ENCODE results near the gene C1QTNF9. TPM values are rescaled to one million over a fixed set of nuclear protein-coding genes. Genes with fewer than 3 reads are reported as not detected.

C1QTNF9 gene
- total and polyA plus RNA-seq, 2 of the 4 experiments (the other 2 are of a cell fraction), result 0.18 to 0.21 TPM

- H3K9me1 ChIP-seq (ENCODE audit: insufficient read depth, low read length), result peaks cover 14% of the 10 kb centered on the region; the same call in 1 of the 2 replicates
- peaks cover 30 to 63% of the 10 kb centered on the region in 2 experiments; a peak in 3 of 4 replicates for H3K79me1 ChIP-seq (ENCODE audit: low read depth in 1 of 2, low read length in 2 of 2)
- 0 out of 2 replicates have a peak, but pooled peaks cover 2% of the 10 kb centered on the region for H4K20me1 ChIP-seq (ENCODE audit: insufficient read depth, low read length)
- 0 out of 3 replicates have a peak overlapping the region, but pooled peaks have one; percentile 87 for H2BK15ac ChIP-seq (ENCODE audit: low read depth, low read length)
- H3K27me3 ChIP-seq (ENCODE audit: control insufficient read depth, insufficient read depth, low read length), result no peaks in the 10 kb centered on the region
- H2AK9ac ChIP-seq (replicated peaks; ENCODE audit: low read depth, low read length, poor library complexity), result no peak overlapping the region
- H3K4me2 ChIP-seq (ENCODE audit: low read depth, low read length), result peak overlapping the region; percentile 99
- H3K23ac ChIP-seq (ENCODE audit: low read depth, low read length), result peak overlapping the region; percentile 98
- no peak overlapping the region; the same call in 1 of the 2 replicates for H3K27ac ChIP-seq (ENCODE audit: insufficient read depth, low read length)
- H3K4me1 ChIP-seq (ENCODE audit: control insufficient read depth, insufficient read depth, low read length), result peaks cover 18% of the 10 kb centered on the region
- dilution Hi-C loops (cut with HindIII; ENCODE audit: low sequenced_read_pairs, unreplicated experiment) (no loop called here), in situ Hi-C loops (cut with MboI; ENCODE audit: low sequenced_read_pairs) (no loop called here), intact Hi-C loops (cut with micrococcal nuclease) (no loop called here)
- H2AK5ac ChIP-seq (ENCODE audit: low read depth, low read length), result no peak overlapping the region
- no CpG with 5 or more reads among the region's 1 CpG for WGBS, 2 experiments (ENCODE audit: extremely low coverage in 2 of 2, insufficient read length in 1 of 2)
- BruUV-seq (replicated peaks), result no TSS peak
- ATAC-seq (ENCODE audit: low read depth) (no peak), DNase-seq (no peak)
- peak overlapping the region; percentile 45; the same call in 1 of the 2 replicates for H3K9ac ChIP-seq (ENCODE audit: low read depth, low read length)
- TF ChIP-seq MXI1 (IDR thresholded peaks at IDR 0.05; ENCODE audit: borderline replicate concordance, low read depth, low read length) (no peak), SMC3 (IDR thresholded peaks at IDR 0.05; ENCODE audit: low read depth, low read length) (no peak), MAFK (IDR thresholded peaks at IDR 0.05; ENCODE audit: low read depth, low read length) (no peak), CHD1 (IDR thresholded peaks at IDR 0.05; ENCODE audit: low read depth, low read length) (no peak), CTCF (conservative IDR thresholded peaks at IDR 0.05; ENCODE audit: low read depth, low read length) (no peak), MAZ (IDR thresholded peaks at IDR 0.05; ENCODE audit: borderline replicate concordance, low read depth, low read length) (no peak), NFE2L2 (IDR thresholded peaks at IDR 0.05; ENCODE audit: low read depth, low read length) (no peak), BHLHE40 (IDR thresholded peaks at IDR 0.05; ENCODE audit: low read depth, low read length) (no peak), USF2 (IDR thresholded peaks at IDR 0.05; ENCODE audit: low read depth, low read length) (no peak), ELK1 (IDR thresholded peaks at IDR 0.05; ENCODE audit: borderline replicate concordance, low read depth, low read length) (no peak), FOS (IDR thresholded peaks at IDR 0.05; ENCODE audit: low read depth, low read length) (no peak)
- H3K4me3 ChIP-seq (ENCODE audit: insufficient read depth, low read depth, low read length), result peak overlapping the region; percentile 51; the same call in 1 of the 2 replicates
- H2BK120ac ChIP-seq (ENCODE audit: low read depth, low read length), result peak overlapping the region; percentile 83; the same call in 1 of the 2 replicates
- peak overlapping the region; percentile 79; the same call in 1 of the 2 replicates for H3K4ac ChIP-seq (ENCODE audit: low read depth, low read length)
- ChIA-PET POLR2A (ENCODE audit: unreplicated experiment) (interaction anchor here (1.0 kb wide), 1 partner anchor 11 kb away, joined by 3 read pairs; no protein-coding TSS in a partner anchor), CTCF (interaction anchor here (0.7 to 1.1 kb wide), 3 partner anchors 17 to 1005 kb away, joined by 3 to 4 read pairs (median 3); no protein-coding TSS in a partner anchor)
- H4K5ac ChIP-seq (ENCODE audit: low read depth, low read length), result peak overlapping the region; percentile 7; the same call in 1 of the 2 replicates
- peak overlapping the region; percentile 89; the same call in 1 of the 2 replicates for H2BK20ac ChIP-seq (ENCODE audit: low read depth, low read length)
- H3K14ac ChIP-seq (replicated peaks; ENCODE audit: low read depth, low read length), result peak overlapping the region; percentile 86; the same call in 1 of the 2 replicates
- peak overlapping the region; percentile 61 for H2BK5ac ChIP-seq (ENCODE audit: low read depth, low read length, poor library complexity, severe bottlenecking)
- no peaks in the 10 kb centered on the region for H3K9me3 ChIP-seq (ENCODE audit: control insufficient read depth, insufficient read depth, low read length)
- peak overlapping the region; percentile 92 for H2AFZ ChIP-seq (replicated peaks; ENCODE audit: low read length, poor library complexity)
- no peak overlapping the region for H4K91ac ChIP-seq (ENCODE audit: insufficient read depth, low read depth, low read length)
- H3K36me3 ChIP-seq (ENCODE audit: control insufficient read depth, insufficient read depth, low read length), result no peaks in the 10 kb centered on the region
- H3K56ac ChIP-seq (ENCODE audit: extremely low read depth, insufficient read depth, low read length), result 0 out of 2 replicates have a peak overlapping the region, but pooled peaks have one; percentile 37
- H3K18ac ChIP-seq (ENCODE audit: low read depth, low read length), result peak overlapping the region; percentile 84; the same call in 1 of the 2 replicates
- H4K8ac ChIP-seq (ENCODE audit: low read depth in 2 of 2, low read length in 2 of 2), result peak overlapping the region; percentile 11 to 44; a peak in 1 of 4 replicates
Measured at GRCh38 chr13:24271231-24271600, 38.2 kb upstream of the C1QTNF9 start.

All from IMR-90 (cell line).